ENCODE measurements around the gene RCBTB2.

RCBTB2 gene

DNA sequence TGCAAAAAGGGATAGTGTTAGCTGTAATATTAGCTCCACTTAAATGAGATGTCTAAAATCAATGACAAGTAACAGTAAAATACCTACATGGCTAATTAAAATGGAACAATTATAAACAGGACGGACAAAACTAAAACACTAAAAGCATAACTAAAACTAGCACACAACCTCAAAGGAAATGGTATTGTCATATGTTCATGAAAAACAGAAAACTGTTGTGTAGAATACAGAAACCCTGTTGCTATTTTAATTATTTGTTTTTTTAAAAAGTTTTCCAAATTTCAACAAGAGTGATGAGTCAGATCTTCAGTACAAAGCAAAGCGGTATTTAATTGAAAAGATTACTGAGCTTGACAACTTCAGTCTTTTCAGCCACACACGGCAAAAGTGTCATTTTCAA is 4.2 kb downstream of the RCBTB2 start:
- no peak for DNase-seq

DNA sequence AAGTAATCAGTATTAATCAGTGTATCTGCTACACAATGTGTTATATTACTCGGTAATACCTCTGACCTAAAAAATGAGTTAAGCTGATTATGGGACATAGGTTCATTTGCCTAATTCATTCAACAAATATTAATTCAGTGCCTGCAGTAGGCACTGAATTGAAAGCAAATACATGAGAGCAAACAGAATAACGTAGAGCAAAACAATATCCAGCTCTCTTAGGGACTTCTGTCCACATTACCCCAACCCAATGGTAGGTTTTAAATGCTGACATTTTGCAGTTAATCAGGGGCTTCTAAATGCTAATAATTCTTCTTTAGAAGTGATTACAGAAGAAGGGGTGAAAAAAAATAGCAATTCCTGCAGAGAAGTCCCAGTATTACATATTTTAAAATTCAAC is 4.9 kb downstream of the RCBTB2 start:
- DNase-seq, result no peak

DNA sequence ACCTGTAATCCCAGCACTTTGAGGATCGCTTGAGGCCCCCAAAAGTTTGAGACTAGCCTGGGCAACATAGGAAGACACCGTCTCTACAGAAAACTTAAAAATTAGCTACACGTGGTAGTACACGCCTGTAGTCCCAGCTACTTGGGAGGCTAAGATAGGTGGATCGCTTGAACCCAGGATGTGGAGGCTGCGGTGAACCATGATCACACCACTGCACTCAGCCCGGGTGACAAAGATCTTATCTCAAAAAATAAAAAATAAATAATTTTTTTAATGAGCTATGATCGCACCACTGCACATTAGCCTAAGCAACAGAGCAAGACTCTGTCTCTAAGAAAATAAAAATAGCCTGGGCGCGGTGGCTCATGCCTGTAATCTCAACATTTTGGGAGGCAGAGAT is 6.6 kb downstream of the RCBTB2 start:
- no peak for DNase-seq

DNA sequence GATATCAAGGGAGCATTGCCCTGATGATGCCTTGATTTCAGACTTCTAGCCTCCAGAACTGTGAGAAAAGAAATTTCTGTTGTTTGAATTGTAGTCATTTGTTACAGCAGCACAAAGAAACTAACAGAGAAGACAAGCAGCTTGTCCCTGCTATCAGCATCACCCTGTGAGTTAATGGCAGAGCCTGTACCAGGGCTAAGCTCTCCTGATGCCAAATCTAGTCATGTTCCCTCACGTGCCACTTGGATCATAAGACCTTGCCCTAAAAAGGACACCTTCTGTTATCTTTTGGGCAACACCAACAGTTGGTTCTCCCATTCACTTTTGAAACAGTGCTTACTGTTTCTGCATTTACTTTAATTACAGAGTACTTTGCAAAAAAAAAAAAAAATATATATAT is 14.8 kb downstream of the RCBTB2 start:
- DNase-seq, result no peak

DNA sequence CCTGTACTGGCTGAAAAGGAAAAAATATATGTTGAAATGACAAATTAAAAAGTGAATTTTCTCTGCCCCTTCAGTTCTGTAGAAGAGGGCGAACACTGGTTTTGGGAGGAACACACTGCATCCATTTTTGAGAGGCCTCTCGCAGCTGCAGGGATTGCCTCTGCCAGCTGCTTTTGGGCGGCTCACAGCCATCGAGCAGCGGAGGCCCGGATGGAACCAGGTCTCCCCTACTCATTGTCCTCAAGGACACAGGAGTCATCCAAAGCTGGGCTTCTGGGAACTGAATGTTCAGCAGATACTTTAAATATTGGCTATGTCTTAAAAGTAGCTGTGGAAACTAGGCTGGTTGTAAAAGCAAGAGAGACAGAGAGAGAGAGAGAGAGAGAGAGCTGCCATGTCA is 17.1 kb downstream of the RCBTB2 start:
- DNase-seq, result no peak

DNA sequence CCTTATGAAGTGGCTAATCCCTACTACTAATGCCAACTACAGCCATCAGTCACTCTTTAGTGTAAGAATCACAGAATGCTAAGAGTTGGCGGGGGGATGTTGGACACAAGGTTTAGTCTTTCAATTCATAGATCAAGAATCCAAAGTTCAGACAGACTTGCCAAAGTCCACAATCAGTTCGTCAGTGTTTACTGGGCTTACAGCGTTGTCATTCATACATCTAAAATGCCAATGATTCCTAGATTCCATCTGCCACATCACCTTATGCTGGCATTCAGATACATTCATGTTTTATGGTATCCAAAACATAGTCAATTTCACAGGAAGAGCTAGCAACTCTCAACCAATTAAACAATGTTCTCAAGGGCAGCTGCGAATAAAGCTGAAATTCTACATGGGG is 18.1 kb downstream of the RCBTB2 start:
- DNase-seq, result no peak

DNA sequence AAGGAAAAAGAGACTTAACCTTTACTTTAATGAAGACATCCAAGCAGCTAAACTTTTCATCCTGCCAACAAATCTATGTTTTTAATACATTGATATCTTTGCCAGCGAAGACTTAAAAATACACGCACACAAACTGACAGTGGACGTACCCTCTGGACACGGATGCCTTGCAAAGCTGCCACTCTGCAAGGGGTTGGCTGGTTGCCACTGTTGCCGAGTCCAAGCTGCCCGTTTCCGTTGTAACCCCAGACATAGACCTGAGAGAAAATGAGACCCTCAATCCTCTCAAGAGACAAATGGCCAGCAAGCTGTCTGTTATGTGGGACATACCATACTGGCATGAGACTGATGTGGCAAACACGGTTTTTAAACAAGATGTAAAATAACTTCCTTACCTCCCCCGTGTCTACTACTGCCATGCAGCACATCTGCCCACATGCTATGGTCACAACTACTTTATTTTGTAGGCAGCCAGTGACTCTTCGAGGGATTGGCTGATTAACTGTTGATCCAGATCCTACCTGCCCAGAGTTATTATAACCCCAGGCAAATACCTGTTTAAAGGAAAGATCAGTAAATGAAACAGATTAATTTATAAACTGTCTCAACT is 21.2 kb downstream of the RCBTB2 start:
- no peak for DNase-seq

DNA sequence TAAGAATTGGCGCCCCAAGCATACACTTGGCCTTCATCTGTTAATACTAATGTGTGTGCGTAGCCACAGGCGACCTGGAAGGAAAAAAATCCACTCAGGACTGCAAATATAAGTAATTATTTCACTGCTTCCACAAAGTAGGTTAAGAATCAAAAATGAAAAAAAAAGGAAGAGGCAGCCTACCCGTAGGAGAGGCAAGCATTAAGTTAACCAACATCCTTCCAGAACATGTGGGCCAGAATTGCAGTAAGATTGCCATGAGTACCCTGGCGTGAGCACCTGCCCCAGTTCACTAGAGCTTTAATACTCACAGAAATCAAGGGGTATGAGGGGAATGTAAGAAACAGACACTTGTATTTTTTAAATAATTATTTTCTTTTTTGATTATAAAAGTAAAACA is 22.2 kb downstream of the RCBTB2 start:
- no peak for DNase-seq

DNA sequence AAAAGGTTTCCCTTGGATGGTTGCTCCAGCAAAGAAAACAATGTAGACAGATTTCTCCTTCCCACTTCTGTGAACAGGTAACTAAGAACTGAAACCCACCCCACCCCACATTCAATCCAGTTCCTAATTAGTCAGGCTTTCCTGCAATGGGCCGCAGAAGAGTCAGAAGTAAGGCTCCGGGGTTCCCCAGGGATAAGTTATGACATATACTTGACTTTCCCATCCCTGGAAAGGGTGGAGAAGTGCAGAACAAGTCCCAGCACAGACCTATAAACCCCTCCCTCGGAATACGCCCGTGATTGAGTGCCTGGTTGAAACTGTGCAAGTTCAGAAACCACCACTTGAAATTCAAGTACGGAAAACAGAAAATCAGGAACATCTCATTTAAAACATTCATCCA is 24.9 kb downstream of the RCBTB2 start:
- no peak for DNase-seq

DNA sequence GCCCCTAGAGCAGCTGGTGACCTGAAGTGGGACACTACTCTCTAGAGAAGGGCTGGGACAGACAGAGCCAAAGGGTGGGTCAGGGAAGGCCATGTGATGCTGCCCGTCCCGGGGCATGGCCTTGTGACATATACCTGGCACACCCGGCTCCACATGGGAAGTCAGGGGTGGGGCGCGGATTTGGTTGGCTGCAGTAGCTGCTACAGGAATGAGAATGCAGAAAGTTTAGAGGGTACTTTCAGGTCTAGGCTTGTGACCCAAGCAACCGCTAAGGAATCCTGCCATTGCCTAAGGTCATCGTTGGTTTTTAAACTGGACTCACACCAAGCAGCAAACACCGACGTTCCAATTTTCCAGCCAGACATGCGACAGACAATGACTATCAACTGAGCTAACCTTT is 25.9 kb downstream of the RCBTB2 start:
- DNase-seq, result no peak

DNA sequence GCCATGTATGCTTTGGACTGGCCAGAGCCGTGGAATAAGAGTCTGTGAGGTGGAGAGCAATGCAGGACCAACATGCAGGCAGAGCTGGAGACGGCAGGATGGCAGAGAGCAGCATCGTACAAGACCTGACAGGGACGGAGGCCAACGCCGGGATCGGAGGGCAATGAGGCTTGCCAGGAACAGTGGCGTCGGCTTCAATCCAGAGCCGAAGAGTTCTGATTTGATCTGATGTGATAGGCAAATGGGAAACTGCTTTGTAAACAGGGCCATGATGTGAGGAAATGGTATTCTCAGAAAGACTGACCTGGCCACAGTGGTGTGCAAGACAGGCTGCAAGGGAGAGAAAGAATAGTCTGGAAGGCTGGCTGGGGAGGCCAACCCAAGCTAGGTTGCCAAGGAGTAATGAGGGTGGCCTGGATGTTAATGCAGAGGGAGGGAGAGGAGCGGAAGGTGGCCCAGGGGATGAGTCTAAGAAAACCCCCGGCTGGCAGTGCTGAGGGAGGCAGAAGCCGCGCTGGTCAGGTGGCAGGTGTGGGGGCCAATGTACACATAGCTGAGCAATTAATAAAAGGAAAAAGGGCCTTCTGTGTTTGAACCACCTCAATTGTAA is 26.7 kb downstream of the RCBTB2 start:
- no peak for DNase-seq

DNA sequence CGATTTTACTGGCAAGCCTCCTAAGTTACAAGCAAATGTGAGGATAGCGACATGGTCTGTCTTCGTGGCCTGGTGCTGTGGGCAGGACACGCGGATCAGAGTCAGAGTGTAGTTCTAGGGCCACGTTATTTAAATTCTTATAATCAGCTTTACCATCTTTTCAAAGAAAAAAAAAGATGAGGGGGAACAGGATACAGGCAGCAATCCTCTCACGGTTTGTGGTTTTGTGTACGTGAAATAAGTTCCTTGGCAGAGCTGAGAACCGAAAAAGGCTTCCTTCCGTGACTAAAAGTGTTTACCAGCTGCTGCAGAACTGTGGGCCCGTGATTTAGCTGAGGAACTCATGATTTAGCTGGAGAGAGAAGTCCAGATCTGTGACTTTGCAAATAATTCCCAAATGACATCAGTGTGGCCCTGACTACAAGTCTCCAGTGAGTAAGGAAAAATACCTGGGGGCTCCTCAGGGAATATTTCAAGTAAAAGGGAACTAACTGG is 27.2 kb downstream of the RCBTB2 start:
- no peak for DNase-seq

DNA sequence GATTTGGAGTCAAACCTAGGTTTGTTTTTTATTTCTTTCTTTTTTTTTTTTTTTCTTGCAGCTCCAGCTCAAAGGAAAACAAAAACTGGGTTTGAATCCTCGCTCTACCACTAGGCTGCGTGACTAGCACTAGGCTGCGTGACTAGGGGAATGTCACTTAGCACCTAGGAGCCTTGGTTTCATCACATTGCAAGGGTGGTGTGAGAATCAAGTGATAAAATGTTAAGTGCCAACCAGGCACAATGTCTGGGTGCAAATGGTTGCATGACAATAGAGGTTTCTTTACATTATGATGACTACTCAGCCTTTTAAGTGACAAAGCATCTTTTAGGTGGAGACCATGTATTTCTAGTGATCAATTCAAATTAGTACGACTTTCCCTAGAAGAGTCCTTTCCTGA is 27.9 kb downstream of the RCBTB2 start:
- no peak for DNase-seq

DNA sequence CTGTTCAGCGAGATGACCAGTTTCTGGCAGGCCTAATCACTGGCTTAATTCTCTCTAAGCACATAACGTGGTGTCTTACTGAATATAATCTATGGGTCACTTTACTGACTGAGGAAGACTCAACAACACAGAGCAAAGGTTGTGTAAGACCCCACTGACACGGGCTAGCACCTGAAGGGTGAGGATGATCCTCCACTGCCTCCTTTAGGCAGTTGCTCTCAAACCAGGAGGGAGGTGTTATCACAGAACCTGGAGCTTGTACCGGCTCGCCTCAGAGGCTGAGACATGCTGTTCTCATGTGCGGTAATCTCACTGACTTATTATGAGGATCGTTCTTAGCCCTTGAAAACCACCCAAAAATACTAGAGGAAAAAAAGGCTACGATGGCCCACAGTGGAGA is 28.3 kb downstream of the RCBTB2 start:
- no peak for DNase-seq

DNA sequence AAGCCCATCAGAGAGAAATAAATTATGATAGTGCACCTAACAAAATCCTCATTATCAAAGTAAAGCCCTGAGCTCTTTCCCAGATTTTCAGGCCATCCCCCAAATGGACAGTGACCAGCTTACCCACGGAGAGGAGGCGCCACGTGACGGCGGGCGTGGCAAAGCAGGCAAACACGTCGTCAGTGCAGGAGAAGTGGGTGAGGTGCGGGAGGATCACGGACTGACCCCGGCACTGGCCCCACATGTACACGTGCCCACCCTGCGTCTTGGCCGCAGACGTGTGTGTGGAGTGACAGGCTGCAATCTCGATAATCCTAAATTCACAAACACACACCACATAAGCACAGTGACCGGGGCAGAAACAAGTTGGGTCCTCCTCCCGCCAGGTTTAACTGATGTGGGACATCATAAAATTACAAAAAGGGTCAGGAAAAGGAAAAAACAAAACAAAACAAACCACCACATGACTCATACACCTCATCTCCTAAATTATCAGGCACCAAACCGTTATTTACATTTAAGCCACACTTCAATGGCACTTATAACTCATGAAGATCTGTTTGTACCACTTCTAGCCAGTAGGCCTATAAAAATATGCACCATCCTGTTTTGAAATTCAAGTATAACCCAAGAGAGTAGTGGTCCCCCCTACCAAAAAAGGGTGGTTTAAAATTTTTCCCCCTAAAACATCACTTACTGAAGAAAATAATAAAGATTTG is 30.1 kb downstream of the RCBTB2 start:
- DNase-seq, result no peak

DNA sequence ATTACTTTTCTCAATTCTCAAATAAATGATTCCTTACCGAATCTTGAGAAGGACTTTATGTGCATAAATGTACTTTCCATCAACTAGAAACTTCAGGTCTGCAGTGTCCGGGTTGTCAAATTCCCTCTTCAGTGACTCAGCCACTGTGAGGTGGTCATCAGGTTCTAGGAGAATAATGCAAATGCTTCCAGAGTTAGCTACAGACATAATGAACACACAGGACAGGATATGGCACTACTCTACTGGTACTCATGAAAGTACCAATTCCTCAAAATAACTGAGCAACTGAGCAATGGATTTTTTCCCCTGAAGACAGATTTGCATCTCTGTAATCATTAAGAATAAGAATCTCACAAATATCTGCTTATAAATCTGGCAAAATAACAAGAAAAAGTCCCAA is 31.2 kb downstream of the RCBTB2 start:
- no peak for DNase-seq

DNA sequence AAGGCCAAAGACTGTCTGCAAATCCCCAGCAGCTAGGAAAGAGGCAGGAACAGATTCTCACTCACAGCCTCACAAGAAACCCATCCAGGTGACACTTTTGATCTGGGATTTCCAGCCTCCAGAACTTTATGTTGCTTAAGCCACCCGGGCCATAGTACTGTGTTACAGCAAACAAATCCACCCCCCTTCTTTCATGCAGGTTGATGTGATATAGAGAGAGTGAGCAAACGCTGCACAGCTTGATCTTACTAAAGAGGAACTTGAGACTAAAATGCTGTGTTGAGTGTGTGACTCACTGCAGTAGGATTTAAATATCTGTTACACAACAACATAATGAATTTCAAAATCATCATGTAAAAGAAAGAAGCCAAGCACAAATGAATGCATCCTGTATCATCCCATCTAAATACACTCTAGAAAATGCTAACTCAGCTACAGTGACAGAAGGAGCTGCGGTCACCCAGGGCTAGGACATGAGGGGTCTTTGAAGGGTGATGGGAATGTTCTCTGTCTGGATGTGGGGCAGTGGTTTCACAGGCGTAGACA is 32.2 kb downstream of the RCBTB2 start:
- DNase-seq, result no peak

DNA sequence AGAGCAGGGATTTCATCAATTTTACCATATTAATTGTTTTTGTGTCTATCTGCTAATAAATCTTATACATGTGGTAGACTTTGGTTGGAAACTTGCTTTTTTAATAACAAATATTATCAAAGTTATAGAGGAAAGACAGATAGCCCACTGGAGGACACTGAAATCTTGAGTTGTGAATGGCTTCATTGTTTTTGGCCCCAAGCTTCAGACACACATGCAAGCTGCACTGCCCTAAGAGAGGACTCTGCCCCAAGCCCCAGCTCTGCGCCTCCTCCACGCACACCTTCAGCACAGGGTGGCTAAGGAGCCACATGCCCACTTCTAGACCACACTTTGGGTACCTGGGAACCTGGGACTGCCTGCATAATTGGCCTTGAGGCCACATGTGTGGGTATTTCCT is 35.2 kb downstream of the RCBTB2 start:
- no peak for DNase-seq

DNA sequence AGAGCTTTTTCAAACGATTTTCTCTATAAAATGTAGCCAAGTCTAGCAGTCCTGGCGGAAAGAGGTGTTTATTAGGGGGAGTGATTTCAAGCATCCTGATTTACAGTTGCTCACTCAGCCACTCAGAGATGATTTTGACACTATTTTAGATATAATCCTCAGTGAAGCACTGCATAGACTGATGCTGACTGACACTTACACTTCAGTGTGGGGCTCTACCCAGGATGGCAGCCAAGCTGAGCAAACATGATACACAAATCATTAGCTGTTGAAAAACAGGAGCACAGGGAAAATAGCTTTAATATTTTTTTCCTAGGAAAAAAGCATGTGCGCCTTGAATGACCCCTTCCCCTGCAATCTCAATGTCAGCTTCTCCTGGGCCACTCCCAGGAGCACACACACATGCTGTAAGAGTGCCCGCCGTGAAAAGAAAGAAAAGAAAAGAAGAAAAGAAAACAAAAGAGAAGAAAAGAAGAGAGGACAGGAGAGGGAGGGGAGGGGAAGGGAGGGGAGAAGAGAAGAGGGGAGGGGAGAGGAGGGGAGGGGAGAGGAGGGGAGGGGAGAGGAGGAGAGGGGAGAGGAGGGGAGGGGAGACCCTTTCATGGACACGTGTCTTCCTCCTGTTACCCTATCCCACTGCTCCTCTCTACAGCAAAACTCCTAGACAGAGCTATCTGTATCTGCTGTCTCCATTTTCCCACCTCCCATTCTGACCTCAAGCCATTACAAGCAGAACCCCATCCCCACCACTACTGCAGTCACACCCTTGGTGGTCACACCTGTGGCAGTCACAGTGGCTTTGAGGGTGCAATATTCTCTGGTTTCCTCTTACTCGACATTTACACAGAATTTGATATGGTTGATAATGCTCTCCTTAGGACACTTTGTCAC is 36.4 kb downstream of the RCBTB2 start:
- DNase-seq, result no peak

DNA sequence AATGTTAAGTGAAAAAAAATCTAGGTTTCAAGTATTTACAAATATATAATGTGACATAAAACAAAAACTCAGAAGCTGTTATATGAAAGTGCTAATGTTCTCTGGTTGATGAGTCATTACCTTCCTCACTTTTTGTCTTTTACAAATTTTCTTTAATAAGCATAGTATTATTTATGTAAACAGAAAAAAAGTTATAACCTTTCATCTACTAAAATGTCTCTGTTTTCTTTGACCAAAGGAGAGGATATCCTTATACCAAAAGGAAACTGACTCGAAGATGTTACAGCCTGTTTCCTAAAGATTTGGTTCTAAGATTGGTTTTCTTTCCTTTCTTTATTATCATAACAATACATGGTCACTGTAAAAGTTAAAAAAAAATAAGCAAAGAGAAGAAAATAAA is 38.0 kb downstream of the RCBTB2 start:
- DNase-seq, result no peak

DNA sequence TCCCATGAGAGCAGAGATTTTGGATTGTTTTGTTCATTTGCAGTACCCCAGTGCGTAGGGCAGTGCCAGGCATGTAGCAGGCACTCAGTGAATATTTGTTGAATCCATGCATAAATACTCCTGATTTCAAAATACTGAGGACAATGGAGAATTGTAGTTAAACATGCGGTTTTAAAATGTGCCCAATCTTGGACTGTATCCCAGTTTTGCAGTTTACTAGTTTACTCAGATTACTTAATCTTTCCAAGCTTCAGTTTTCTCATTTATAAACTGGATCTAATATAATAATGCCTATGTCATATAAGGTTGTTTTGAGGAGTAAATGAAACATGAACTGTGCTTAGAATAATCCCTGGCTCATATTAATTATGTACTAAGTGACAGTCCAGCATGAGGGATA is 39.0 kb downstream of the RCBTB2 start:
- no peak for DNase-seq

DNA sequence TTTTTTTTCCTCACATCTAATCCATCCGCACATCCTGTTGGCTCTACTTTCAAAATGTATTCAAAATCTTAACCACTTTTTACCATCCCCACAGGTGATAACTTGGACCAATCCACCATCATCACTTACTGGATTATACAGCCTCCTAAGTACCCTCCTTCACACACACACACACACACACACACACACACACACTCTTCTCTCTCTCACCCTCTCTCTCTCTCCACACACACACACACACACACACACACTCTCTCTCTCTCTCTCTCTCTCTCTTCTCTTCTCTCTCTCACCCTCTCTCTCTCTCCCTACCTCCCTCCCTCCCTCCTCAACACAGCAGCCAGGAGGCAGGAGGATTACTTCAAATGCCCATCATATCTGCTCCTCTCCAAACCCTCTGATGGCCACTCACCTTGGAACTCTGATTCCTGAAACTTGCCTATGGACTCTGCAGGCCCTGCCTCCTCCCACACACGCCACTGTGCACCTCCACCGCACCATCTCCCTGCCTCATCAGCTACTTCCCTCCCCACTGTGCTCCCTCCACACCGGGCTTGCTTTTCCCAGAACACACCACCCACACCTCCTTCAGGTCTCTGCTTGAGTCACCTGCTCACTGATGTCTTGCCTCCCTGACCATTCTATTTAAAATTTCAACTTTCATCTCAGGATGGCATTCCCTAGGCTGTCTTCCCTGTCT is 39.7 kb downstream of the RCBTB2 start:
- no peak for DNase-seq
